Measurements from ENCODE around the gene SNTG2.

The SNTG2 gene

DNA sequence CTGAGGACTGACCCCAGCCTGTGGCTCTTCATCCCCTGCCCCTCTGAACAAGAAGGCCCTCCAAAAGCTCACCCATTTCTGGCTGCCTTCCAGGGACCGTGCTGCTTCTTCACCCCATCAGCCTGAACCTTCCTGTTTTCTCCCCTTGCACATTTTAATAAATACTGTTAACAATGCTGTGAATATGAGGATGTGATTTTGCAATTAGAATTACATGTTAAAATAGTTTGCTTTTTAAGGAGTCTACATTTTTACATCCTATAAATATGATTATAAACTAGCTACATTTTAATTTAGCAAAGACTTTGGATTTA, 4.0 kb downstream of the SNTG2 start:
- no peak for FAIRE-seq

DNA sequence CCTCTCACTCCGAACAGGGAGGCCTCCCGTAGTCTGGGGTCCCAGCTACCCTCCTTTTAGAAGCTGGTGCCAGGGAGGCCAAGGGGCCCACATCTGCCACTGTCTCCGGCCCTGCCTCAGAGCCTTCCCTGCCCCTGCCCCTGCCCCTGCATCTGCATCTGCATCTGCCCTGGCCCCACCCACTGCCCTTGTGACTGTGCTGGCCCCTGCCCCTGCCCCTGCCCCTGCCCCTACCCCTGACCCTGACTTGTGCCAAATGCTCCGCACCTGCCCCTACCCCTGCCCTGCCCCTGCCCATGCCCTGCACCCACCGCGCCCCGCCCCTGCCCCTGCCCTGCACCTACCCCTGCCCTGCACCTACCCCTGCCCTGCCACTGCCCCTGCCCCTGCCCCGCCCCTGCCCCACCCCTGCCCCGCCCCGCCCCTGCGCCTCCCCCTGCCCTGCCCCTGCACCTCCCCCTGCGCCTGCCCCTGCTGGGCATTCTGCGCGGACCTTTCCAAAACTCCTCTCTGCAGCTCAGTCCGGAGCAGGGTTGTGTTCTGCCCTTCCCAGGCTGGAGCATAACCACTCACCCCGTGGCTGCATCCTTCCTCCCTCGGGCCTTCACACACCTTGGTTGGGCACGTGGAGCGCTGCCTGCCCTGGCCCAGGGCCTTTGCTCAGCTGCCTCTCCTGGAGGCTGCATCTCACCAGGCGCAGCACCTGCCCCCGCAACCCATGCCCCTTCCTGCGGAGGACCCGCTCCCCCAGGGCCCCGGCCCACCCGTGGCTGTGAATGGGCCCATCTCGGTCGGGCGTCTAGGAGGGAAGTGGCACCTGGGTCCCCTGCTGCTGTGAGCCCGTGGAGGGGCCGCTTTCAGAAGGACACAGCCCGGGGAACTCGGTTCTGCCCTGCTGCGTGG, 5.4 kb downstream of the SNTG2 start:
- FAIRE-seq = no peak

DNA sequence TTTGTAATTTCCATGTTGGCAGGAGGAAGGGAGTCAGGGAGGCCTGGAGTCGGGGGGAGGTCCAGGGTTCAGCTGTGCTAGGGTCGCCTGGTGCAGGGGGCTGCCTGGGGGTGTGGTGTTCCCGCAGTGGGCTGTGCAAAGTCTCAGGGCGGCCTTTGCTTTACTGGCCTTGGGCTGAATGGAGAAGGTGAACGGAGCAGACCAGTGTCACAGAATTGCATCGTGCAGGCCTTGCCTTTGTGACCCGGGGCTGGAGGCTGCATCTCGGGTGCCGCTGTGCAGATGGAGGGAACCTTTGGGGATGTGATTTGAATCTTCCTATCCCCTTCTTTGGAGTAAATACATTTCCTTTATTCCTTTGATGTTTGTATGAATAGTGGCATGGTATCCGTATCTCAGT, 8.8 kb downstream of the SNTG2 start:
- no peak for FAIRE-seq

DNA sequence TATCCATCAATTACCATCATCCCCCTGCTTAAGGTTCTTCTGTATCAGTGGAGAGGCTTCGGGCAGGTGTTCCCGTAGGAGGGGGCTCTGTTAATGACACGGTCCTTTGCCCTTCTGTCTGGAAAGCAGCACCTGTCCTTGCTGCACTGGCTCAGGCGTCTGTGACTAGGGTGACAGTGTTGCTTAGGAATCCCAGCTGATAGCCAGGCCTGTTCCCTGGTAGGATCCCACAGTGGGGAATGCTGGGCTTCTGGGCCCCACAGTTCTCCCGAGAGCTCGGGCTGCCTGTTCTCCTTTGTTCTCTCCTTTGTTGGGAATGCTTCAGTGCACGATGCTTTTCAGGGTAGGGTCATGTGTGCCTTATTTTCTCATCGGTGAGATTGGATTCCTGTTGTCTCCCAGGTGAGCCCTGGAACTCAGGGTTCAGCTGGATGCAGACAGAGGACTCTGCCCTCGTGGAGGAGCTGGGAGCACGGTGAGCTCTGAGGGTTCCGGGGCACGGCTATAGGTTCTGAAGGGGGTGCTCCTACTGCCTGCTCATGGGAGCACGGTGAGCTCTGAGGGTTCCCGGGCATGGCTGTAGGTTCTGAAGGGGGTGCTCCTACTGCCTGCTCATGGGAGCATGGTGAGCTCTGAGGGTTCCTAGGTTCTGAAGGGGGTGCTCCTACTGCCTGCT, 9.6 kb downstream of the SNTG2 start:
- FAIRE-seq = no peak

DNA sequence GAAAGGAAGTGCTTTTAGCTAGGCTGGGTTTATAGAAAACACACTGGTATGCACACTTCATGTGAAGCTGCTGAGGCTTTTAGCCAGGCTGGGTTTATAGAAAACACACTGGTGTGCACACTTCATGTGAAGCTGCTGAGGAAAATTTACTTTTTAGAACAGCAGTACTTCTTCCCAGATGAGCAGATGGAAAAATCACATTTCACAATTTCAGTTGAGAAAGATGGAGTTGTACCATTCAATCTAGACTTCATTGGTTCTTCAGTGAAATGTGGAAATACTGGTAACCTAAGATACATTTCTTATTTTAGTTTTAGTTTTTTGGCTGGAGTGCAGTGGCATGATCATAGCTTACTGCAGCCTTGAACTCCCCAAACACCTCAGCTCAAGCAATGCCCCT, 11.1 kb downstream of the SNTG2 start:
- FAIRE-seq = no peak

DNA sequence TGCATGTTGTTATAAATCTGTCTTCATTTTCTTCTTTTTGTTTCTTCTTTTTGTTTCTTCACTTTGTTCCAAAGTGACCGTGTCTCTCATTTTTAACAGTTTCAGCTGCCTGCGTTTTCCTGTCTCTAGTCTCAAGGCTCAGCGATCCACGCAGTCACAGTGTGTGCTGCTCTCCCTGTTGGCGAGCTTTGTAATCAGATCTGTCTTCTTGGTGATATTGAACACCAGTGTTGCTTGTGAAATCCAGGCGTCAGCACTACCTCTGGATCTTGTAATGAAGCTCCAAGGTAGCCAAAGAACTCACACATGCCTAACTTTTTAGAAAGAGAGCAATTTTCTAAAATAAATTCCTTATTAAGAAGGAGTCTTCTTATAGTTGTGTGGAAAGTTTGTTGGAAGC, 13.2 kb downstream of the SNTG2 start:
- FAIRE-seq = no peak

DNA sequence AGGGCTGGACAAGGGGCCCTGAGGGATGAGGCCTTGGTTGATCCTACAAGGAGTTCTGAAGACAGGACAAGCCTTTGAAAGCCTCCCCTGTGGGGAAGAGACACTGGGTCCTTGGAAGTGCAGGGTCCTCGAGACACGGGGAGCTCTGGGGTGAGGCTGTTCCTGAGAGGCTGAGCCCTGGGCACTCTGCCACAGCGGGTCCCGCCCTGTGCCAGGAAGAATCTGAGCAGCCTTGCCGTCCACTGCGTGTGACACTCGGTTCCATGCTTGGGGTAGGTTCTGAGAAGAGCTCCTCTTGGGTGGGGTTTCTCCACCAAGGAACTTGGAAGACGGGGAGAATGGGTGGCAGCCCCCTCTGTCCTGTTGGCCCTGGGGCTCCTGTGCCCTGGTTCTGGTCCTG, 13.9 kb downstream of the SNTG2 start:
- no peak for FAIRE-seq

DNA sequence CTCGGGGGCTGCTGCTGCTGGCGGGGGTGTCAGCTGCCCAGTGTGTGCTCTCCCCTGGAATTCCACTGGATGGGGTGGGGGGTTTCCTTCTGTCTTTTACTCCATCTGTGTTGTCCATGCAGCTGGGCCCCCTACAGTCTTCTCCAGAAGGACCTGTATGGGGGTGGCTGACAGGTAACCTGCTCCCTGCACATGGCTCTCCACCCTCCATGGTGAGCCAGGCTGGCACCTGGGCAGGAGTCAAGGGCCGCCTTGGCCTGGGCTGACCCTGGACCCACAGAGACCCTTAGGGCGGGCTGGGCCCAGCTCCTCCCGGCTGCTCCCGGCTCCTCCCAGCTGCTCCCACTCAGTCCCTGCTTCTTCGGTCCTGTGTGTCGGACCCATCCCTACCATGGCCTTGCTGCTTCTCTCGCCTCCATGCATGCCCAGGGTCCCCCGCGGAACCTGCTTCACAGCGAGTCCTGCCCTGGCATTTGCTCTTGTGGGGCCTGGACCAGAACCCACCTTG, 15.0 kb downstream of the SNTG2 start:
- FAIRE-seq = no peak

DNA sequence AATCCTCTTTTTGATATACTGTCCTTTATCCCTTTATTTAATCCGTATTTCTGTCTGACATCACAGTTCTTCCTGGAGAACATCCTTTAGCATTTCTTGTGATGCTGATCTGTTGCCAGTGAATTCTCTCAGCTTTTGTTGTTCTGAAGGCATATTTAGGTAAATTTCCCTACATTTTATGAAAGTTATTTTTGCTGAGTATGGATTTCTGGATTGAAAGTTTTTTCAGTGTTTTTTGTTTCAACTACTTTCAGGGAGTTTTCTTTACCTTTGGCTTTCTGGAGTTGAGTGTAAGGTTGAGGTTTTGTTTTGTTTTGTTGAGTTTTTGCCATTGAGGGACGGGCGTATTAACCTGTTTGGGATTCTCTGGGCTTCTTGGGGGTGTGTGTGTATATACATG, 22.5 kb downstream of the SNTG2 start:
- no peak for FAIRE-seq

DNA sequence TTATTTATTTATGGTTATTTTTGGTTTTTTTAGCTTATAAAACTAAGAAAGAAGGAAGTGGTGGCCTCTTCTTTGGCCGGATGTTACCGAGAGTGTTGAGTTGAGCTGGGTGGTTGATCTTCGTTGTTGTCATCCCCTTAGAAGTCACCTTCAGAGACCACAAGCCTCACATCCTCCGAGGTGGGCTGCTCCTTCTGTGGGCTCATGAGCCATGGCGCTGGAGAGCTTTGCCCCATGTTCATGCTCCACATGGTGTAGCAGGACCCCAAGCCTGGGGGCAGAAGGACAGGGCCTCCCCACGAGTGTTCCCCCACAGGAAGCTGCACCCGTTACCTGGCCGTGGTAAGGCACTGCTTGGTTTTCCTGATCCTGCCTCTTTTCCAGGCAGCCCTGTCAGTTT, 23.4 kb downstream of the SNTG2 start:
- FAIRE-seq = no peak

DNA sequence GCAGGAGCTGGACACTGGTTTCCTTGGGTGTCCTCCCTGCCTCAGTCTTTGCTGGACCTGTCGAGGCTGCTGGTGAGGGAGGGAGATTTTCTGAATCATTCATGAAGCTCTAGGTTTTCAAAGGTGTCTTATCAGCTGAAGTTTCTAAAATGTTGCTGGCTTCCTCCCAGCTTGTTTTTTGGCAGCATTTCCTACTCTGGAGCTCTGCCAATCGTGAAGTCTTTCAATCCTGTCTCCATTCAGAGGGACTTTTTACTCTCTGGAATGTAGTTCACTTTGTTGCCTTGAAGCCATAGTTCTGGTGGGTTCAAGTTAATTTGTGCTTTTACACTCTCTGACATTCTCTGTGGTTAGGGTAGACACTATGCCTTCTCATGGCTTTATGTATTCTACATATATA, 23.9 kb downstream of the SNTG2 start:
- no peak for FAIRE-seq

DNA sequence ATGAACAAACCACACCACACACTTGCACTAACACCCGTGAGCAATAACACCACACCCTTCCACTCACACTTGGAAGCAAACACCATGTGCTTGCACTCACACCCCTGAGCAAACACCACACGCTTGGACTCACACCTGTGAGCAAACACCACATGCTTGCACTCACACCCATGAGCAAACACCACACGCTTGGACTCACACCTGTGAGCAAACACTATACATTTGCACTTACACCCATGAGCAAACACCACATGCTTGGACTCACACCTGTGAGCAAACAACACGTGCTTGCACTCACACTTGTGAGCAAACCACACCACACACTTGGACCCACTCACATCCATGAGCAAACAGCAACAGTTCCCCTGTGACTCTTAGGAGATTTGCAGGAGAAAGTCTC, 24.4 kb downstream of the SNTG2 start:
- no peak for FAIRE-seq

DNA sequence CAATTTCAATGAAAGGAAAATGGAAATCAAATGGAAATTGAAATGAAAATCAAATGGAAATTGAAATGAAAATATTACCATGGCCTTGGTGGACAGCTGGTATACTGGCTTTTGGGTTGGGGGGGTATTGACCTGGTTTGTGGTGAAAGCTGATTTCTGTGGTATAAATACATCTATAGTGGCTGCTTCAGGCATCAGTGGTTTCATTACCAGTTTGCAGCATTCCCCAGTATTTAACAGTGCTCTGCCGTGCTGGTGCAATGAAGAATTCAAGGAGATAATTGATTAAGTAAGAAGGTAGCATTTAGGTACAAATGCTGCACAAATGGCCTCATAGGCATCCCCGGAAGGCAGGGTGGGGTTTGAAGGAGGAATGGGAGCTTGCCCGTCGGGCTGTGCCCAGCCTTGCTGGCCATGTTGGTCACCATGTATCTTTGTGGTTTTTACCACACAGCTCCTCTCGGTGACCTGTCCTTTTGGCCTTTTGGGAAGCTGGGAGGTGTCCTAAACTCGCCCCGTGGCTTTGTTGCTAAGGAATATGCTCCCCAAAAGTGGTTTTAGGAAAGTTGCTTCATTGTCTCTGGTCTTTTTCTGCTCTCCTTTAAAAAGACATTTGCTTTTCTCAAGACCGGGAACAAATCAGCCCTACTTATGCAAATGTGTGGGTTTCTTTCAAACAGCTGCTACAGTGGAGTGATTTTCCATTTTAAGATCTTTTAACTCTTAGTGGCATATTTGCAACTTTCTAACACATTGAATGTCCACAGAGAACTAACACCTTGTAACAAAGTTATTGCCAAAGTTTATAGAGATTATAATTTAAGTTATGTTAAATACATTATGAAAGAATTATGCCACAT, 28.6 kb downstream of the SNTG2 start:
- FAIRE-seq = no peak

DNA sequence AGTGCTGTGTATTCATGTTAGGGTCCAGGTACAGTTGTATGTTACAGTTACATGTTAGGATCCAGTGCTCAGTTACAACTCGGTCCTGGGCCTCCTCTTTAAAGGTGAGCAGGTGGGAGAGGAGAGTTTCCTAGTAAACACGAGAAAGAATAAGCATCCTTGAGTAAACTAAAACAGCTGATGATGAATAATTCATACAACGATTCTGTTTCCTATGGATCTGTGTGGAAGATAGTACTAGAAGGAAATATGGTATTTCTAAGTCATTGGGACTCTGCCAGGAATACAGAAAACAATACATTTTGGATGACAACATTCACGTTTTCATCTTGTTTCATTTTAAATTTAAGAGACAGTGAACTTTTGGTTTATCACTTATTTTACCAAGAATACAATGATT, 29.5 kb downstream of the SNTG2 start:
- no peak for FAIRE-seq

DNA sequence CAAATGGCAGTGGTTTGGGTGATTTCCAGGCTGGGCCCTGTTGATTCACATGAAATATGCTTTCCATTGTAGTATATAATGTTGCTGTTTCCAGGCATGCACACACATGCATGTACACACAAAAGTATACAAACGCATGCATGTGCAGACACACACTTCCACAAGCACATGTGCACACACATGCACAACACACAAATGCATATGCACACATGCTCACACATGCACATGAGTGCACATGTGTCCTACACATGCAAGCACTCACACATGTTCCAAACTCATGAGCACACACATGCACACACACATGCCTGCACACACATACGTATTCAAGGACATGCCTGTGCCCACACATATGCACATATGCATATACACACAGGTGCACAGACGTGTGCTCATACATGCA, 30.6 kb downstream of the SNTG2 start:
- FAIRE-seq = no peak

DNA sequence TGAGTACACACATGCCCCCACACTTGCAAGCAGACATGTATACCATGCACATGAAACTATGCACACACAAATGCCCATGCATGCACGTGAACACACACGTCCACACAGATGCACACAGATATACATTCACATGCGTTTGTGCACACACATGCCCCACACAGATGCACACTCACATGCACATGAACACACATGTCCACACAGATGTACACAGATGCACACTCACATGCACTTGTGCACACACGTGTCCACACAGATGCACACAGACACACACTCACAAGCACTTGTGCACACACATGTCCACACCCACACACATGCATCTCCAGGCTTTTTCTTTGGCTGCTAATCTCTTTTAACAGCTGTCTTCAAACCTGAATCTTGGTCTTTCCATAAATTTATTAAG, 31.1 kb downstream of the SNTG2 start:
- FAIRE-seq = no peak

DNA sequence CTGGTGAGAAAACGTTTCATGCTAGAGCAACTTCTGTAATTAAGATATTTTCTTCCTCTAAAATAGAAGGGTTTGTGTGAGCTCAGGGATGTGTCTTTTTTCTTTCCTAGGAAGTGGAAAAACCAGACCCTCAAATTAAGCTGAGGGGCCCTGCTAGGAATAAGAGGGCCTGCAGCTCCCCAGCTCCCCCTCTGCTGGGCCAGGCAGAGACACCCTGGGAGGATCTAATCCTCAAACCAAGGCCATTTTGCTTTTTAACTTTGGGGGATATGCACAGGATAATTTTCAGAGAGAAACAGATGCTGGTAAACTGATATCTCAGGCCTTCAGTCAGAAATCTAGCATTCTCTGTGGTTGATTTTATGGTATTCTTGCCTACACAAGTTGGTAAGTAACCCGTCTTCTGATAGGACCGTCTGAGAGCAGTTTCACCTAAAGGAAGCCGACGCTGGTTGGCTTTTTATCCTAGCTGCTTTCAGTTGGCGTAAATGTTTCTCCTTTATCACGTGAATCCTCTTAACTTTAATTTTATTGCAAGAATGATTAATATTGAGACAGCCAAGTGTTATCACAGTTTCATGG, 34.8 kb downstream of the SNTG2 start:
- FAIRE-seq = no peak

DNA sequence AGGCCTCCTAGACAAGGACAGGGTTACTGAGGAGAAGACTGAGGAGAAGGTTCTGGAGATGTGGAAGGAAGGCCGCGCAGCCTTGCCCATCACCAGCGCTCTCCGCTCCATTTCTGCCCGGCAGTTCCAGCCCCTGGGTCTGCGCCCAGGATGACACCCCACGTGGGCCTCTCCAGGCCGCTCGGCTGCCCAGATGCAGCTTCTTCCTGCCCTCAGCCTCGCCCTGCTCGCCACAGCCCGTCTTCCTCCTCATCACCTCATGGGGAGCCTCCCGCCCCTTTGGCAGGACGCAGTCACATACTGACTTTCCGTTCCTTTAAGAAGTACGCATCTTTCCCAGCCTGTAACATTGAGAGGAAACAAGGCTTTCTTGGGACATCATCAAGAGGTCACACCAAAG, 37.1 kb downstream of the SNTG2 start:
- FAIRE-seq = no peak

DNA sequence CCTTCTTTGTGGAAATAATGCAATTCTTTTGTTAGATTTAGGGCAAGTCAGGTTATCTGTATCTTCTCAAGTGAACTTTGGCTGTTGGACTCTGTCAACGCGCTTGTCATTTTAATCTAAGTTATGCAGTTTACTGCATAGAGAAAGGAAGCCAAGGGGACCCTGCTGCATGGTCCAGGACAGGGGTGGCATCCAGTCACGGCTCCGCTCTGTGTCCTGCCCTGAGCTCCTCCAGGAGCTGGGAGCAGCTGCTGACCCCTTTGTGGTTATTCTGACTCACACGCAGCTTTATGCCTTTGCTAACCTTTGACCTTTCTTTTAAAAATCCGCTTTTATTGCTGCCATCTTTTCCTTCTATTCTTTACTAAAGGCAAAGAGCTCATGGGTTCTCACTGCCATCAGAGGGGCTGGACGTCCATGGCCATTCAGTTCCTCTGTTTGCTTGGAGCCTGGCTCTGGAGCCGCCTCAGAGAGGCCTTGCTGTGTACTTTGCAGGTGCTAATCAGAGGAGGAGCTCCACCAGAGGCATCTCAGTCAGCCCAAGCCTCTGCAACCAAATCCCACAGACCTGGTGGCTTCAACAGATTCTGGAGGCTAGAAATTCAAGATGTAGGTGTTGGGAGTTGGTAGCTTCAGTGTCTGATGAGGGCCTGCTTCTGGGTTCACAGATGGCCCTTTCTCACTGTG, 39.3 kb downstream of the SNTG2 start:
- FAIRE-seq = no peak

DNA sequence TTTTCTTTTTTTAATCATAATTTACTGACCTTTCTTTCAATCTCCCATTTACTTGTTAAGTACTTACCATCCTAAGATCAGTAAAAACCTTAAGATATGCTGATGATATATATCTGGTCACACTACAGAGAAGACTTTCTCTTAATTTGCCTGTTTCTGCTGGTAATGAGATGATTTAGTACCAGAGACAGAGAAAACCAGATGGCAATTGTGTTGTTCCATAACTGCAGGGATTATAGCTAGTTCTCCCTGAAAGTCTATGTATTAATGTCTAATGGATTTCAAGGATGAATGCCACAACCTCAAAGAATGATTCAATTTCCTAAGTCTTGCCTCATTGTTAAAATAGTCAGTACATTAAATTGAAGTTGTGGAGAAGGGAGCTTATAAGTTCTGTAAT, 40.3 kb downstream of the SNTG2 start:
- FAIRE-seq = no peak

DNA sequence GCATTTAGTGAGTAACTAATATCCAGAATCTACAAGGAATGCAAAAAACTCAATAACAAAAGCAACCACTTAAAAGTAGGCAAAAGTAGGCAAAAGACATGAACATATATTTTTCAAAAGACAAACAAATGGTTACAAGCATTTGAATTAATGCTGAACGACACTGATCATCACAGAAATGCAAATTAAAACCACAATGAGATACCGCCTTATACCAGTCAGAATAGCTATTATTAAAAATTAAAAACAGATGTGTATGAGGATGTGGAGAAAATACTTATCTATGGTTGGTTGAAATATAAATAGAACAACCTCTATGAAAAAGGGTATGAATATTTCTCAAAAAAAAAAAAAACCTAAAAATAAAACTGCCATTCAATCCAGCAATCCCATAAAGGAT, 51.7 kb downstream of the SNTG2 start:
- no peak for FAIRE-seq

DNA sequence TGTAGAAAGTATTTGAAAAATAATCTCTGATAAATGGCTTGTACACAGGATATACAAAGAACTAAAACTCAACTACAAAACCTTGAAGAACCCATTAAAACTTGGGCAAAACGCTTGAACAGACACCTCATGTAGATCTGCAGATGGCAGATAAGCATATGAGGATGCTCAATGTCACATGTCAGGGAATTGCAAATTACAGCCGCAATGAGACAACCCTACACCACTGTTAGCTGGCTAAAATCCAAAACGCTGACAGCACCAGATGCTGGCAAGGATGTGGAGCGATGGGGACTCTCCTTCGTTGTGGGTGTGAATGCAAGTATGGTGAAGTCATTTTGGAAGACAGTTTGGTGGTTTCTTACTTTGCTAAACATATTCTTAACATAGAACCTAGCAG, 53.7 kb downstream of the SNTG2 start:
- no peak for FAIRE-seq

Data from G401.6 (cell line).